Transverse colon (tissue), 4 donors: ENCODE data around the gene MED12L.
A peak's percentile ranks its signal among the peaks of the same experiment; 100 is the strongest.

Source experiments
- EP300 ChIP-seq: sonication (generic); formaldehyde crosslinking; IDR thresholded peaks from one replicate; pipeline ENCODE4 v1.6.1; 2017; ENCODE audit warnings: antibody characterized with exemption, low read depth
- POLR2AphosphoS5 ChIP-seq, 3 donors: sonication (generic); formaldehyde crosslinking; IDR thresholded peaks; one replicate each; pipeline ENCODE4 v1.6.1; 2016; ENCODE audit warnings: antibody characterized with exemption in 3 of 3
- TF ChIP-seq, protein P1 (sequence below), 5 experiments: fragments of 200-600 bp in 3 of 5; fragments of 450-650 bp in 2 of 5; sonication (generic) in 3 of 5; IDR thresholded peaks; 1 replicate in 2 of 5; 2 replicates in 3 of 5; pipeline ENCODE4 v1.5.1; 2016 to 2017; ENCODE audit warnings: antibody characterized with exemption in 5 of 5, inconsistent platforms in 3 of 5, mild to moderate bottlenecking in 2 of 5, moderate library complexity in 1 of 5

DNA sequence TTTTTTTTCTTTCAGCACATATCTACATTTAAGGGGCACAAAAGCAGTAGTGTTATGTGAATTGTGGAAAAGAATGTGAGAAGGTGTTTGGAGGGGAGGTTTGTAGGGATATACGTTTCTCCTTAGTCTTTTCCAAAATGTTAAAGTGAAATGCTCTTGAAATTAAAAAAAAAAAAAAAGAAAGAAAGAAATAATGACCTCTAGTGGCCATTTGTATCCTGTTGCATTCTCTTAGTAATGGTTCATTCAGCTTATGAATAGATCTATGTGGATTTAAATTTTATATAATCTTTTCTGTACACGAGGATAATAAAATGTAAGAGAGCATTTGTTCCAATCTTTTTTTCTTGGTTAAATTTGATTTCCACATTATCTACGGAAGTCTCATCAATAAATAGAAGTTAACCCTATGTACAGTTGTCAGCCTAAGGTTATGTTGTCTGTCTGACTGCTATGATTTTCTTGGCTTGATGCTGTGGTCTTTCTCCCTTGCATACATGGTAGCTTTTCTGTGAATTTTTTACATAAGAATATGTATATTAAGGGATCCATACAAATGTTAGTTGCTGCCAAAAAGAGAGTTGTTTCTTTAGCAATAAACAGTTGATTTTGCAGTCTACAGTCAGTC is 242.2 kb downstream of the MED12L start:
- TF ChIP-seq POLR2AphosphoS5 (IDR thresholded peaks at IDR 0.05), result no peak
- TF ChIP-seq, protein P1, sequence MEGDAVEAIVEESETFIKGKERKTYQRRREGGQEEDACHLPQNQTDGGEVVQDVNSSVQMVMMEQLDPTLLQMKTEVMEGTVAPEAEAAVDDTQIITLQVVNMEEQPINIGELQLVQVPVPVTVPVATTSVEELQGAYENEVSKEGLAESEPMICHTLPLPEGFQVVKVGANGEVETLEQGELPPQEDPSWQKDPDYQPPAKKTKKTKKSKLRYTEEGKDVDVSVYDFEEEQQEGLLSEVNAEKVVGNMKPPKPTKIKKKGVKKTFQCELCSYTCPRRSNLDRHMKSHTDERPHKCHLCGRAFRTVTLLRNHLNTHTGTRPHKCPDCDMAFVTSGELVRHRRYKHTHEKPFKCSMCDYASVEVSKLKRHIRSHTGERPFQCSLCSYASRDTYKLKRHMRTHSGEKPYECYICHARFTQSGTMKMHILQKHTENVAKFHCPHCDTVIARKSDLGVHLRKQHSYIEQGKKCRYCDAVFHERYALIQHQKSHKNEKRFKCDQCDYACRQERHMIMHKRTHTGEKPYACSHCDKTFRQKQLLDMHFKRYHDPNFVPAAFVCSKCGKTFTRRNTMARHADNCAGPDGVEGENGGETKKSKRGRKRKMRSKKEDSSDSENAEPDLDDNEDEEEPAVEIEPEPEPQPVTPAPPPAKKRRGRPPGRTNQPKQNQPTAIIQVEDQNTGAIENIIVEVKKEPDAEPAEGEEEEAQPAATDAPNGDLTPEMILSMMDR (IDR thresholded peaks at IDR 0.05), result peak; percentile 38 to 70 (median 62)
- no peak for TF ChIP-seq EP300
